ENCODE measurements around the gene MNAT1.

- no peak for TF ChIP-seq POLR2AphosphoS5 (IDR thresholded peaks at IDR 0.05)
- TF ChIP-seq CTCF (IDR thresholded peaks at IDR 0.05; ENCODE audit: poor library complexity, severe bottlenecking): no peak
- TF ChIP-seq EP300 (conservative IDR thresholded peaks at IDR 0.05; ENCODE audit: poor library complexity, severe bottlenecking): no peak
- TF ChIP-seq, protein P1, sequence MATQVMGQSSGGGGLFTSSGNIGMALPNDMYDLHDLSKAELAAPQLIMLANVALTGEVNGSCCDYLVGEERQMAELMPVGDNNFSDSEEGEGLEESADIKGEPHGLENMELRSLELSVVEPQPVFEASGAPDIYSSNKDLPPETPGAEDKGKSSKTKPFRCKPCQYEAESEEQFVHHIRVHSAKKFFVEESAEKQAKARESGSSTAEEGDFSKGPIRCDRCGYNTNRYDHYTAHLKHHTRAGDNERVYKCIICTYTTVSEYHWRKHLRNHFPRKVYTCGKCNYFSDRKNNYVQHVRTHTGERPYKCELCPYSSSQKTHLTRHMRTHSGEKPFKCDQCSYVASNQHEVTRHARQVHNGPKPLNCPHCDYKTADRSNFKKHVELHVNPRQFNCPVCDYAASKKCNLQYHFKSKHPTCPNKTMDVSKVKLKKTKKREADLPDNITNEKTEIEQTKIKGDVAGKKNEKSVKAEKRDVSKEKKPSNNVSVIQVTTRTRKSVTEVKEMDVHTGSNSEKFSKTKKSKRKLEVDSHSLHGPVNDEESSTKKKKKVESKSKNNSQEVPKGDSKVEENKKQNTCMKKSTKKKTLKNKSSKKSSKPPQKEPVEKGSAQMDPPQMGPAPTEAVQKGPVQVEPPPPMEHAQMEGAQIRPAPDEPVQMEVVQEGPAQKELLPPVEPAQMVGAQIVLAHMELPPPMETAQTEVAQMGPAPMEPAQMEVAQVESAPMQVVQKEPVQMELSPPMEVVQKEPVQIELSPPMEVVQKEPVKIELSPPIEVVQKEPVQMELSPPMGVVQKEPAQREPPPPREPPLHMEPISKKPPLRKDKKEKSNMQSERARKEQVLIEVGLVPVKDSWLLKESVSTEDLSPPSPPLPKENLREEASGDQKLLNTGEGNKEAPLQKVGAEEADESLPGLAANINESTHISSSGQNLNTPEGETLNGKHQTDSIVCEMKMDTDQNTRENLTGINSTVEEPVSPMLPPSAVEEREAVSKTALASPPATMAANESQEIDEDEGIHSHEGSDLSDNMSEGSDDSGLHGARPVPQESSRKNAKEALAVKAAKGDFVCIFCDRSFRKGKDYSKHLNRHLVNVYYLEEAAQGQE (IDR thresholded peaks at IDR 0.05; ENCODE audit: borderline replicate concordance): no peak
- TF ChIP-seq EZH2 (IDR thresholded peaks at IDR 0.05; ENCODE audit: borderline replicate concordance, insufficient read depth, low read length, poor library complexity, severe bottlenecking): no peak
- no peak for TF ChIP-seq TAF1 (IDR thresholded peaks at IDR 0.05; ENCODE audit: low read depth)
- no peak for TF ChIP-seq RAD21 (conservative IDR thresholded peaks at IDR 0.05)
- TF ChIP-seq MXI1 (conservative IDR thresholded peaks at IDR 0.05; ENCODE audit: poor library complexity, severe bottlenecking): no peak
These were observed 199.5 kb downstream of the MNAT1 start for GRCh38 chr14:60933920-60934655.
